ENCODE measurements around the gene RAB34. TPM values are rescaled to one million over a fixed set of nuclear protein-coding genes. Genes with fewer than 3 reads are reported as not detected.

The RAB34 gene
- total RNA-seq, 1 donor from 2014 or later: 150 TPM

DNA sequence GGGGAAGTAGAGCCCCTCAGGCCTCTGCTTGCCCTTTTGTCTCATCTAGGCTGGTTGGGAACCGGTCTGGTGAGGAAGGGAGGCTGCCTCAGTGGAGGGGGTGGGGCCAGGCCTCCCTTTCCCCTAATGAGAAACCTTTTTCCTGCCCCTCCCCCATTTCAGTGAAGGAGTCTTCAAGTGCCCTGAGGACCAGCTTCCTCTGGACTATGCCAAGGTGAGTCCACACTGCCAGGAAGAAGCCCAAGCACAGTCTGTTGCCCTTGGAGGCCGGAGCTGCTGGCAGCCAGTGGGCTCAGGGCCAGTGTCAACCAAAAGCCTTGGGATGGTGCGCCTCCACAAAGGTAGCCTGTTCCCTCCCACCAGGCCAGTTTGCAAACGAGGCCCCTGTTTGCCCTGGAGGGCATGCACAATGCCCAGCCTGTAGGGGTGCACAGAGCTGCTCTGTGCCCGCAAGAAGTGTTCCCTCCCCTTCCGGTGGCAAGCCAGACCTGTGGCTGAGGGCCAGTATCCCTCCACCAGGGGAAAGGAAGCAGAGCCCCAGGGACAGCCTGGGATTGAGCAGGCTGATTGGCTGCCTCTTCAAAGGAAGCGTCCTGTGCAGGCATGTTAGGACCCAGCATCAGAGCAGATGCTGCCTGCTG, 29.5 kb upstream of the RAB34 start:
- Histone ChIP-seq H4K20me1 (ENCODE audit: insufficient read depth, low read length) (peaks cover 75% of the 10 kb centered on the region), H3K27ac (ENCODE audit: low read depth, low read length) (no peak overlapping the region), H3K4me3 (ENCODE audit: insufficient read depth, low read depth, low read length) (no peak overlapping the region), H3K9me3 (ENCODE audit: insufficient read depth, low read depth, low read length) (no peaks in the 10 kb centered on the region), H3K4me1 (ENCODE audit: insufficient read depth, low read length) (peaks cover 35% of the 10 kb centered on the region), H3K36me3 (ENCODE audit: insufficient read depth, low read length) (peaks cover 20% of the 10 kb centered on the region), H3K27me3 (ENCODE audit: insufficient read depth, low read length) (no peaks in the 10 kb centered on the region), H3K4me2 (ENCODE audit: low read length) (peak overlapping the region; percentile 95), H2AFZ (ENCODE audit: low read depth, low read length) (no peak overlapping the region), H3K79me2 (ENCODE audit: insufficient read depth, low read length) (peaks cover 68% of the 10 kb centered on the region), H3K9ac (ENCODE audit: low read length) (peak overlapping the region; percentile 92)
- H3K4me3 Mint-ChIP-seq (ENCODE audit: unreplicated experiment): peak overlapping the region; percentile 94
- no peaks in the 10 kb centered on the region for H3K27me3 Mint-ChIP-seq (ENCODE audit: low read depth, unreplicated experiment)
- FAIRE-seq (no peak), DNase-seq (ENCODE audit: low read depth) (no peak)
- H3K4me1 Mint-ChIP-seq (ENCODE audit: low read depth, unreplicated experiment): peaks cover 11% of the 10 kb centered on the region
- H3K27ac Mint-ChIP-seq (ENCODE audit: unreplicated experiment): no peak overlapping the region
- H3K36me3 Mint-ChIP-seq (ENCODE audit: low read depth, unreplicated experiment): peaks cover 8% of the 10 kb centered on the region
- H3K9me3 Mint-ChIP-seq (ENCODE audit: unreplicated experiment): no peaks in the 10 kb centered on the region
- TF ChIP-seq EZH2 (IDR thresholded peaks at IDR 0.05; ENCODE audit: insufficient read depth, low read length): no peak
- TF ChIP-seq, protein P1, sequence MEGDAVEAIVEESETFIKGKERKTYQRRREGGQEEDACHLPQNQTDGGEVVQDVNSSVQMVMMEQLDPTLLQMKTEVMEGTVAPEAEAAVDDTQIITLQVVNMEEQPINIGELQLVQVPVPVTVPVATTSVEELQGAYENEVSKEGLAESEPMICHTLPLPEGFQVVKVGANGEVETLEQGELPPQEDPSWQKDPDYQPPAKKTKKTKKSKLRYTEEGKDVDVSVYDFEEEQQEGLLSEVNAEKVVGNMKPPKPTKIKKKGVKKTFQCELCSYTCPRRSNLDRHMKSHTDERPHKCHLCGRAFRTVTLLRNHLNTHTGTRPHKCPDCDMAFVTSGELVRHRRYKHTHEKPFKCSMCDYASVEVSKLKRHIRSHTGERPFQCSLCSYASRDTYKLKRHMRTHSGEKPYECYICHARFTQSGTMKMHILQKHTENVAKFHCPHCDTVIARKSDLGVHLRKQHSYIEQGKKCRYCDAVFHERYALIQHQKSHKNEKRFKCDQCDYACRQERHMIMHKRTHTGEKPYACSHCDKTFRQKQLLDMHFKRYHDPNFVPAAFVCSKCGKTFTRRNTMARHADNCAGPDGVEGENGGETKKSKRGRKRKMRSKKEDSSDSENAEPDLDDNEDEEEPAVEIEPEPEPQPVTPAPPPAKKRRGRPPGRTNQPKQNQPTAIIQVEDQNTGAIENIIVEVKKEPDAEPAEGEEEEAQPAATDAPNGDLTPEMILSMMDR (IDR thresholded peaks at IDR 0.05; ENCODE audit: insufficient read depth, low read depth, low read length): no peak

GRCh38 chr17:28746611-28747050, 29.0 kb upstream of the RAB34 start:
- Histone ChIP-seq H3K4me1 (ENCODE audit: insufficient read depth, low read length) (peaks cover 35% of the 10 kb centered on the region), H2AFZ (ENCODE audit: low read depth, low read length) (no peak overlapping the region), H3K4me2 (ENCODE audit: low read length) (peak overlapping the region; percentile 95), H4K20me1 (ENCODE audit: insufficient read depth, low read length) (peaks cover 69% of the 10 kb centered on the region), H3K27me3 (ENCODE audit: insufficient read depth, low read length) (no peaks in the 10 kb centered on the region), H3K27ac (ENCODE audit: low read depth, low read length) (no peak overlapping the region), H3K36me3 (ENCODE audit: insufficient read depth, low read length) (peaks cover 18% of the 10 kb centered on the region), H3K4me3 (ENCODE audit: insufficient read depth, low read depth, low read length) (peak overlapping the region; percentile 85), H3K79me2 (ENCODE audit: insufficient read depth, low read length) (peaks cover 66% of the 10 kb centered on the region), H3K9me3 (ENCODE audit: insufficient read depth, low read depth, low read length) (no peaks in the 10 kb centered on the region), H3K9ac (ENCODE audit: low read length) (peak overlapping the region; percentile 92)
- Mint-ChIP-seq H3K27me3 (ENCODE audit: low read depth, unreplicated experiment) (no peaks in the 10 kb centered on the region), H3K36me3 (ENCODE audit: low read depth, unreplicated experiment) (peaks cover 7% of the 10 kb centered on the region), H3K4me1 (ENCODE audit: low read depth, unreplicated experiment) (peaks cover 14% of the 10 kb centered on the region), H3K4me3 (ENCODE audit: unreplicated experiment) (peak overlapping the region; percentile 94), H3K27ac (ENCODE audit: unreplicated experiment) (peak overlapping the region; percentile 92), H3K9me3 (ENCODE audit: unreplicated experiment) (no peaks in the 10 kb centered on the region)
- no peak for DNase-seq (ENCODE audit: low read depth)
- no peak for FAIRE-seq
- TF ChIP-seq EZH2 (IDR thresholded peaks at IDR 0.05; ENCODE audit: insufficient read depth, low read length): no peak
- TF ChIP-seq, protein P1 (IDR thresholded peaks at IDR 0.05; ENCODE audit: insufficient read depth, low read depth, low read length): no peak

GRCh38 chr17:28745786-28746411, 28.2 kb upstream of the RAB34 start:
- H3K27ac Mint-ChIP-seq (ENCODE audit: unreplicated experiment): peak overlapping the region; percentile 92
- H3K9me3 ChIP-seq (ENCODE audit: insufficient read depth, low read depth, low read length): no peaks in the 10 kb centered on the region
- peaks cover 61% of the 10 kb centered on the region for H3K79me2 ChIP-seq (ENCODE audit: insufficient read depth, low read length)
- DNase-seq (ENCODE audit: low read depth): no peak
- peaks cover 14% of the 10 kb centered on the region for H3K36me3 ChIP-seq (ENCODE audit: insufficient read depth, low read length)
- TF ChIP-seq, protein P1 (IDR thresholded peaks at IDR 0.05; ENCODE audit: insufficient read depth, low read depth, low read length): no peak
- TF ChIP-seq EZH2 (IDR thresholded peaks at IDR 0.05; ENCODE audit: insufficient read depth, low read length): no peak
- no peaks in the 10 kb centered on the region for H3K27me3 Mint-ChIP-seq (ENCODE audit: low read depth, unreplicated experiment)
- no peaks in the 10 kb centered on the region for H3K9me3 Mint-ChIP-seq (ENCODE audit: unreplicated experiment)
- peak overlapping the region; percentile 95 for H3K4me2 ChIP-seq (ENCODE audit: low read length)
- H3K36me3 Mint-ChIP-seq (ENCODE audit: low read depth, unreplicated experiment): peaks cover 13% of the 10 kb centered on the region
- peaks cover 35% of the 10 kb centered on the region for H3K4me1 ChIP-seq (ENCODE audit: insufficient read depth, low read length)
- peak overlapping the region; percentile 94 for H3K4me3 Mint-ChIP-seq (ENCODE audit: unreplicated experiment)
- no peak for FAIRE-seq
- no peak overlapping the region for H2AFZ ChIP-seq (ENCODE audit: low read depth, low read length)
- peak overlapping the region; percentile 92 for H3K9ac ChIP-seq (ENCODE audit: low read length)
- peaks cover 62% of the 10 kb centered on the region for H4K20me1 ChIP-seq (ENCODE audit: insufficient read depth, low read length)
- no peaks in the 10 kb centered on the region for H3K27me3 ChIP-seq (ENCODE audit: insufficient read depth, low read length)
- peak overlapping the region; percentile 7 for H3K27ac ChIP-seq (ENCODE audit: low read depth, low read length)
- peaks cover 14% of the 10 kb centered on the region for H3K4me1 Mint-ChIP-seq (ENCODE audit: low read depth, unreplicated experiment)
- peak overlapping the region; percentile 85 for H3K4me3 ChIP-seq (ENCODE audit: insufficient read depth, low read depth, low read length)
